Suprapubic skin (tissue), 4 donors: ENCODE measurements around the gene NPPB. TPM values are rescaled to one million over a fixed set of nuclear protein-coding genes. Genes with fewer than 3 reads are reported as not detected.

Experiments
- DNase-seq, 2 donors: peaks; one replicate each; pipeline ENCODE4 v3.0.0-alpha.2; 2019; ENCODE audit warnings: low spot score in 2 of 2
- H3K27ac ChIP-seq: fragments of 200-600 bp; sonication (generic); one replicate; pipeline ENCODE4 v1.5.1; 2019
- H3K27me3 ChIP-seq: fragments of 200-600 bp; sonication (generic); one replicate; pipeline ENCODE4 v1.5.1; 2019
- H3K36me3 ChIP-seq: fragments of 200-600 bp; sonication (generic); one replicate; pipeline ENCODE4 v1.5.1; 2019
- H3K4me1 ChIP-seq: fragments of 200-600 bp; sonication (generic); one replicate; pipeline ENCODE4 v1.5.1; 2019
- H3K4me3 ChIP-seq: fragments of 200-600 bp; sonication (generic); one replicate; pipeline ENCODE4 v1.5.1; 2019; ENCODE audit warnings: mild to moderate bottlenecking
- H3K9me3 ChIP-seq: fragments of 200-600 bp; sonication (generic); one replicate; pipeline ENCODE4 v1.5.1; 2019
- EP300 ChIP-seq: sonication (generic); formaldehyde crosslinking; IDR thresholded peaks from one replicate; pipeline ENCODE4 v1.6.1; 2017; ENCODE audit warnings: antibody characterized with exemption
- POLR2A ChIP-seq, 2 donors: fragments of 450-650 bp; IDR thresholded peaks; one replicate each; pipeline ENCODE4 v1.6.1; 2017; ENCODE audit warnings: antibody characterized with exemption in 2 of 2, mild to moderate bottlenecking in 2 of 2, moderate library complexity in 2 of 2
- POLR2AphosphoS5 ChIP-seq, 3 donors: sonication (generic); formaldehyde crosslinking; IDR thresholded peaks; one replicate each; pipeline ENCODE4 v1.6.1; 2017; ENCODE audit warnings: antibody characterized with exemption in 3 of 3
- WGBS: methylation state at CpG from one replicate; pipeline ENCODE4 v1.1.5; 2018; 5-methylcytosine and 5-hydroxymethylcytosine counted together
- total RNA-seq, 4 donors: library from RNA; depleted of rRNA; stranded (reverse); fragments of >200 nt; gene quantifications; one replicate each; pipeline ENCODE4 v1.1.0, GENCODE V29; 2016
- TF ChIP-seq, protein P1 (sequence below), 2 donors: fragments of 200-600 bp in 1 of 2; fragments of 450-650 bp in 1 of 2; sonication (generic) in 1 of 2; IDR thresholded peaks; one replicate each; pipeline ENCODE4 v1.5.1; 2016 to 2019; ENCODE audit warnings: antibody characterized with exemption in 2 of 2, mild to moderate bottlenecking in 1 of 2, moderate library complexity in 1 of 2

The NPPB gene
- total RNA-seq, 4 donors from 2014 or later, result not detected

DNA sequence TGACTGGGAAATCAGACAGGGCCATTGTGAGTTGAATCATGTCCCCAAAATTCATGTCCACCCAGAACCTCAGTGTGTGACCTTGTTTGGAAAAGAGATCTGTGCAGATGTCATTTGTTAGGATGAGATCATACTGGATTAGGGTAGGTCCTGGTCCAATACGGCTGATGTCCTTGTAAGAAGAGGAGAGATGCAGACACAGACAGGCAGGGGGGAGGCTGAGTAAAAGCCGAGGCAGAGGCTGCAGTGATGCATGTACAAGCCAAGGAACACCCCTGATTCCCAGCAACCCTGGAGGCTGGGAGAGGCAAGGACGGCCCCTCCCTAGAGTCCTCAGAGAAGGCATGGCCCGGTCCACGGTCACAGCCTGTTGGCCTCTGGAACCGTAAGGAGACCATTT, 15.9 kb upstream of the NPPB start:
- Histone ChIP-seq H3K27me3 (peaks cover 19% of the 10 kb centered on the region), H3K27ac (peak overlapping the region; percentile 35), H3K4me3 (no peak overlapping the region), H3K36me3 (no peaks in the 10 kb centered on the region), H3K4me1 (peaks cover 5% of the 10 kb centered on the region), H3K9me3 (no peaks in the 10 kb centered on the region)
- 23% methylated on average over 2 of the region's 6 CpGs for WGBS
- DNase-seq, result no peak
- no peak for TF ChIP-seq EP300
- TF ChIP-seq POLR2A (IDR thresholded peaks at IDR 0.05), result no peak
- TF ChIP-seq POLR2AphosphoS5 (IDR thresholded peaks at IDR 0.05), result no peak
- TF ChIP-seq, protein P1, sequence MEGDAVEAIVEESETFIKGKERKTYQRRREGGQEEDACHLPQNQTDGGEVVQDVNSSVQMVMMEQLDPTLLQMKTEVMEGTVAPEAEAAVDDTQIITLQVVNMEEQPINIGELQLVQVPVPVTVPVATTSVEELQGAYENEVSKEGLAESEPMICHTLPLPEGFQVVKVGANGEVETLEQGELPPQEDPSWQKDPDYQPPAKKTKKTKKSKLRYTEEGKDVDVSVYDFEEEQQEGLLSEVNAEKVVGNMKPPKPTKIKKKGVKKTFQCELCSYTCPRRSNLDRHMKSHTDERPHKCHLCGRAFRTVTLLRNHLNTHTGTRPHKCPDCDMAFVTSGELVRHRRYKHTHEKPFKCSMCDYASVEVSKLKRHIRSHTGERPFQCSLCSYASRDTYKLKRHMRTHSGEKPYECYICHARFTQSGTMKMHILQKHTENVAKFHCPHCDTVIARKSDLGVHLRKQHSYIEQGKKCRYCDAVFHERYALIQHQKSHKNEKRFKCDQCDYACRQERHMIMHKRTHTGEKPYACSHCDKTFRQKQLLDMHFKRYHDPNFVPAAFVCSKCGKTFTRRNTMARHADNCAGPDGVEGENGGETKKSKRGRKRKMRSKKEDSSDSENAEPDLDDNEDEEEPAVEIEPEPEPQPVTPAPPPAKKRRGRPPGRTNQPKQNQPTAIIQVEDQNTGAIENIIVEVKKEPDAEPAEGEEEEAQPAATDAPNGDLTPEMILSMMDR (IDR thresholded peaks at IDR 0.05), result no peak

DNA sequence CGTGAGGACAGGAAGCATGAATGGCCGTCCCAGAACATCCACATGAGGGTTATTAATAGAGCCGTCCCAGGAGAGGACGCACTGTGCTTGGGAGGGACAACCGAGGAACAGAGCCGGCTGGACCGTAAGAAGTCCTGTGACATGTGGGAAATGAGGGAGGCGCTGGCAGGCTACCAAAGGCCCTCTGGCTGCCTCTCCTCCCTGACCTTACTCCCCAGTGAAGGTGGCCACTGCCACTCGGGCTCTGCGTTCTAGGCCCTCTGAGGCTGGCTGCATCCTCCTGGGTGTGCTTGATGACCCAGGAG, 15.5 kb upstream of the NPPB start:
- H3K27ac ChIP-seq, result peak overlapping the region; percentile 35
- peaks cover 5% of the 10 kb centered on the region for H3K4me1 ChIP-seq
- H3K4me3 ChIP-seq, result no peak overlapping the region
- WGBS, result 67% methylated on average over 10 of the region's 10 CpGs
- H3K36me3 ChIP-seq, result no peaks in the 10 kb centered on the region
- TF ChIP-seq POLR2AphosphoS5 (IDR thresholded peaks at IDR 0.05) (peak in 1 of 3 donors; percentile 40), EP300 (no peak)
- DNase-seq, result no peak
- H3K9me3 ChIP-seq, result no peaks in the 10 kb centered on the region
- peaks cover 19% of the 10 kb centered on the region for H3K27me3 ChIP-seq

DNA sequence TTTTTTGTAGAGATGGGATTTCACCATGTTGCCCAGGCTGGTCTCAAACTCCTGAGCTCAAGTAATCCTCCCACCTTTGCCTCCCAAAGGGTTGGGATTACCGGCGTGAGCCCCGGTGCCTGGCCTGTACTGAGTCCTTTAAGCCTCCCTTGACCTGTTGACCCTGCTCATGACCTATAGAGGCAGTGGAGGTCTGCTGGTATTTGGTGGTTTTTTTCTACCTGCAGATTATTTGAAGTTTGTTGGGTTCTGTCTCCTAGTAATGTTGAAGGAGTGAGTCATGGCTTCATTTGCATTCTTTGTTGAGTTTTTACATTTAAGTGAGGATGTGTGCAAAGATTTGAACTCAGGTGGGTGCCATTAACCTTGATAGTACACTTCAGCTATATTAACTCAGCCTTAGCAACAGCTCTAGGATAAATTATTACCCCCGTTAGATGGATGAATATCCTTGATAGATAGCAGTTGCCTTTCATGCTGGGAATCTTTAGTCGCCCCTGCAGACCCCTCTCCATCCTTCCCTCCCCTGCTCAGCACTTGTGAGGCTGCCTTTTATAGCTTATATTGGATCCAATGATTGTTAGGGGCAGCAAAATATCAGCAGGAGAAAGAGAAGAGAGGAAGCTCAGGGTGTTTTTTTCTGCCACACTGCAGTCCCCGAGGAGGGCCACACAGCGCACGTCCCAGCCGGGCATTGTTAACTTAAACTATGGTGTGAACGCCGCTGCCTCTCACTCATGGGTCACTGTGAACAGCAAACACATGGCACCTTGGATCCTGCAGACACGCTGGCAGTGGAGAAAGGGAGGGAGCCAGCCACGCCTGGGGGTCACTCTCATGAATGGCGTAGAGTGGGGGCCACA, 14.9 kb upstream of the NPPB start:
- no peak for DNase-seq
- WGBS, result 71% methylated on average over 14 of the region's 14 CpGs
- Histone ChIP-seq H3K9me3 (no peaks in the 10 kb centered on the region), H3K27ac (no peak overlapping the region), H3K27me3 (peaks cover 17% of the 10 kb centered on the region), H3K36me3 (no peaks in the 10 kb centered on the region), H3K4me1 (peaks cover 5% of the 10 kb centered on the region), H3K4me3 (no peak overlapping the region)
- TF ChIP-seq POLR2A (IDR thresholded peaks at IDR 0.05) (no peak), POLR2AphosphoS5 (IDR thresholded peaks at IDR 0.05) (no peak), EP300 (no peak)
- TF ChIP-seq, protein P1 (IDR thresholded peaks at IDR 0.05), result no peak

DNA sequence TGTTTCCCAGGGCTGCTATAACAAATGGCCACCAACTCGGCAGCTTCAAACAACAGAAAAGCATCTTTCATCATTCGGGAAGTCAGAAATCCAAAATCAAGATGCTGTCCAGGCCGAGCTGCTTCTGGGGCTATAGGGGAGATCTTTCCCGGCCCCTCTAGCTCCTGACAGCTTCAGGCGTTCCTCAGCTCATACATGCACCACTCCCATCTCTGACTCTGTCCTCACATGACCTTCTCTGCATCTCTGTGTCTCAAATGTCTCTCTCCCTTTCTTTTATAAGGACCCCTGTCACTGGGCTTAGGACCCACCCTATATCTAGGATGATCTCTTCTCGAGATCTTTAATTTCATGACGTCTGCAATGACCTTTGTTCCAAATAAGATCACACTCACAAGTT, 13.8 kb upstream of the NPPB start:
- Histone ChIP-seq H3K4me1 (peaks cover 5% of the 10 kb centered on the region), H3K27ac (no peak overlapping the region), H3K27me3 (peaks cover 7% of the 10 kb centered on the region), H3K36me3 (no peaks in the 10 kb centered on the region), H3K9me3 (no peaks in the 10 kb centered on the region), H3K4me3 (no peak overlapping the region)
- DNase-seq, result no peak
- TF ChIP-seq EP300, result no peak
- TF ChIP-seq, protein P1 (IDR thresholded peaks at IDR 0.05), result no peak
- no peak for TF ChIP-seq POLR2A (IDR thresholded peaks at IDR 0.05)
- no peak for TF ChIP-seq POLR2AphosphoS5 (IDR thresholded peaks at IDR 0.05)
- WGBS, result 55% methylated on average over 7 of the region's 7 CpGs

DNA sequence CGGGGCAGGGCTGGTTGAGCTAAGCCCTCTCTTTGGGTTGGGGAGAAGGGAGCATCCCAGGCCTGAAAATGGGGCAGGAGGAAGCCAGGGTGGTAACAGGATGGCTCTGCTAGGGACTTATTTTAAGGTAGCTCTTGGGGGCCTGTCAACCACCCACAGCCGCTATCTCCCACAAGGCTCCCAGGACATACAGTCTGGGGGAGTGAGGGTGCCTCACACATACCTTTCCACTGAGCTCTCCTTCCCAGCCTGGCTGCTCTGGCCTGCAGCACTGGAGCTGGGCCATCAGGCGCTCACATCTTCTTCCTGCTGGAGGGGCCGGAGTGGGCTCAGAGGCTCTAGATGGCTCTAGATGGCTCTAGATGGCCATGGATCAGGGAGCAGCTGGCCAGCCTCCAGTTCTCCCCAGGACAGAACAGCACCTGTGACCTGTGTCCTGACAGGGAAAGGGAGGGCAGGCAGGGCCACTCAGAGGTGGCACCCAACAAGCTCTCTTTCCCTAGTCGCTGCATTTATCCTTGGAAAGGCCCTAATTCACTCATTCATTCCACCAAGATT, 11.0 kb upstream of the NPPB start:
- Histone ChIP-seq H3K9me3 (no peaks in the 10 kb centered on the region), H3K4me1 (peaks cover 5% of the 10 kb centered on the region), H3K4me3 (no peak overlapping the region), H3K27me3 (peaks cover 6% of the 10 kb centered on the region), H3K36me3 (no peaks in the 10 kb centered on the region), H3K27ac (no peak overlapping the region)
- DNase-seq, result no peak
- no peak for TF ChIP-seq EP300
- no peak for TF ChIP-seq POLR2A (IDR thresholded peaks at IDR 0.05)
- TF ChIP-seq, protein P1 (IDR thresholded peaks at IDR 0.05), result no peak
- TF ChIP-seq POLR2AphosphoS5 (IDR thresholded peaks at IDR 0.05), result no peak
- WGBS, result 88% methylated on average over 5 of the region's 5 CpGs
